MM.1S (cell line): ENCODE data around the gene ODF2.
"Not testable (repeated sequence)": the region's sequence is repeated elsewhere in the genome, so short reads cannot be mapped to it uniquely, and the experiment has no call there.

Source experiments
- DNase-seq: peaks from one replicate; pipeline ENCODE4 v3.0.0-alpha.2; 2015
- H2AFZ ChIP-seq: fragments of 300-600 bp; sonication (generic); 2 replicates; pipeline ENCODE4 v1.6.0; 2016; ENCODE audit warnings: antibody characterized with exemption, low read length
- H3F3A ChIP-seq: fragments of 300-600 bp; sonication (generic); 2 replicates; pipeline ENCODE4 v1.6.1; 2016; ENCODE audit warnings: mild to moderate bottlenecking, antibody characterized with exemption, low read length, moderate library complexity, mixed read lengths; ENCODE audit not compliant: insufficient read depth
- H3K27ac ChIP-seq: fragments of 300-600 bp; sonication (generic); 2 replicates; pipeline ENCODE4 v1.5.1; 2016; ENCODE audit warnings: mild to moderate bottlenecking, low read length
- H3K27me3 ChIP-seq: fragments of 300-600 bp; sonication (generic); replicated peaks from 2 replicates; pipeline ENCODE4 v1.6.0; 2016; ENCODE audit warnings: low read length; ENCODE audit not compliant: insufficient read depth
- H3K36me3 ChIP-seq: fragments of 300-600 bp; sonication (generic); replicated peaks from 2 replicates; pipeline ENCODE4 v1.6.1; 2016; ENCODE audit warnings: mild to moderate bottlenecking, low read length, mixed read lengths; ENCODE audit not compliant: insufficient read depth
- H3K4me1 ChIP-seq: fragments of 300-600 bp; sonication (generic); 2 replicates; pipeline ENCODE4 v1.6.1; 2016; ENCODE audit warnings: low read length, mixed read lengths
- H3K4me2 ChIP-seq: fragments of 300-600 bp; sonication (generic); 2 replicates; pipeline ENCODE4 v1.6.0; 2016; ENCODE audit warnings: low read depth, low read length
- H3K4me3 ChIP-seq: fragments of 300-600 bp; sonication (generic); 2 replicates; pipeline ENCODE4 v1.5.1; 2016; ENCODE audit warnings: low read length, mixed read lengths
- H3K79me2 ChIP-seq: fragments of 300-600 bp; sonication (generic); 2 replicates; pipeline ENCODE4 v1.6.1; 2016; ENCODE audit warnings: mixed run types, low read length, mixed read lengths
- H3K9ac ChIP-seq: fragments of 300-600 bp; sonication (generic); 2 replicates; pipeline ENCODE4 v1.6.1; 2016; ENCODE audit warnings: low read length, mixed read lengths
- H3K9me2 ChIP-seq: fragments of 300-600 bp; sonication (generic); replicated peaks from 2 replicates; pipeline ENCODE4 v1.6.1; 2016; ENCODE audit warnings: mild to moderate bottlenecking, low read length, mixed read lengths; ENCODE audit not compliant: insufficient read depth
- H3K9me3 ChIP-seq: fragments of 300-600 bp; sonication (generic); replicated peaks from 2 replicates; pipeline ENCODE4 v1.6.1; 2016; ENCODE audit warnings: mild to moderate bottlenecking, low read length, mixed read lengths; ENCODE audit not compliant: insufficient read depth
- H4K20me1 ChIP-seq: fragments of 300-600 bp; sonication (generic); 2 replicates; pipeline ENCODE4 v1.6.1; 2016; ENCODE audit warnings: mild to moderate bottlenecking, low read length, moderate library complexity, mixed read lengths; ENCODE audit not compliant: insufficient read depth
- EZH2 ChIP-seq: fragments of 300-600 bp; sonication (generic); optimal IDR thresholded peaks from 2 replicates; pipeline ENCODE3; 2017; ENCODE audit warnings: low read depth, mild to moderate bottlenecking, antibody characterized with exemption, low read length, mixed read lengths
- EZH2phosphoT487 ChIP-seq: fragments of 300-600 bp; sonication (generic); IDR thresholded peaks from 2 replicates; pipeline ENCODE4 v1.6.1; 2018; ENCODE audit warnings: antibody characterized with exemption, low read length
- TF ChIP-seq, protein P1 (sequence below): fragments of 300-600 bp; sonication (generic); IDR thresholded peaks from 2 replicates; pipeline ENCODE4 v1.5.1; 2016; ENCODE audit warnings: antibody characterized with exemption, low read length, mixed read lengths

ODF2 gene

DNA sequence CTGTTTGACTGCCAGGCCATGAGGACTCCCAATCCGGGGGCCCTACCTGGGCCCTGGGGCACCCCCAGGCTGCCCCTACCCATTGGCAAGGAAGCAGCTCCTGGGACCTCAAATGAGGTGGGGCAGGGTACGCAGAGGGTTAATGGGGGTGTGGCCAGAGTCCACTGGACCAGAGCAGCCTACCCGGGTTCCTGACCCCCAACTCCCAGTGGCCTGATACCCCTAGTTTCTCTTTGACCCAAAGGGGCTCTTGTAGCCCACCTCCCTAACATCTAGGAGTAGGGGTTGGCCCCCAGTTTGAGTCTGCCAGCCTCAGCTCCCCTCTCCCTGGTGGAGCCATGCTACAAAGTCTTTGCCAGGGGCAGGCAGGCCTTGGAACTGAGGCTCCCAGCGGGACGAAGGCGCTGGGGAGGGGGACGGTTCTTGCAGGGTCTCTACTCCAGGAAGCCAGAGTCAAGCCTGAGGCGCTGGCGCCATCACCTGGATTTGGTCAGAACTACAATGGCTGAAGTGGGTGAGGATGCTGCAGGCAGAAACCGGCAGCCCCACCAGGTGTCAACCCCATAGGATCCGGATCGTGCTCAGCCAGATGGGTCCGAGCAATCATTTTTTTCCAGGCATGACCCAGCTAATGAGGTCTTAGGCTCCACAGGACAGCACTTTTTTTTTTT is 43.6 kb upstream of the ODF2 start:
- no peak overlapping the region for H3K4me2 ChIP-seq
- TF ChIP-seq, protein P1, sequence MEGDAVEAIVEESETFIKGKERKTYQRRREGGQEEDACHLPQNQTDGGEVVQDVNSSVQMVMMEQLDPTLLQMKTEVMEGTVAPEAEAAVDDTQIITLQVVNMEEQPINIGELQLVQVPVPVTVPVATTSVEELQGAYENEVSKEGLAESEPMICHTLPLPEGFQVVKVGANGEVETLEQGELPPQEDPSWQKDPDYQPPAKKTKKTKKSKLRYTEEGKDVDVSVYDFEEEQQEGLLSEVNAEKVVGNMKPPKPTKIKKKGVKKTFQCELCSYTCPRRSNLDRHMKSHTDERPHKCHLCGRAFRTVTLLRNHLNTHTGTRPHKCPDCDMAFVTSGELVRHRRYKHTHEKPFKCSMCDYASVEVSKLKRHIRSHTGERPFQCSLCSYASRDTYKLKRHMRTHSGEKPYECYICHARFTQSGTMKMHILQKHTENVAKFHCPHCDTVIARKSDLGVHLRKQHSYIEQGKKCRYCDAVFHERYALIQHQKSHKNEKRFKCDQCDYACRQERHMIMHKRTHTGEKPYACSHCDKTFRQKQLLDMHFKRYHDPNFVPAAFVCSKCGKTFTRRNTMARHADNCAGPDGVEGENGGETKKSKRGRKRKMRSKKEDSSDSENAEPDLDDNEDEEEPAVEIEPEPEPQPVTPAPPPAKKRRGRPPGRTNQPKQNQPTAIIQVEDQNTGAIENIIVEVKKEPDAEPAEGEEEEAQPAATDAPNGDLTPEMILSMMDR, result peak; percentile 41
- no peak for TF ChIP-seq EZH2
- H3K9me2 ChIP-seq, result no peaks in the 10 kb centered on the region
- no peak for DNase-seq
- peaks cover 10% of the 10 kb centered on the region; the same call in 1 of the 2 replicates for H3K27me3 ChIP-seq
- no peak overlapping the region for H3K27ac ChIP-seq
- no peak overlapping the region for H3K9ac ChIP-seq
- H3K36me3 ChIP-seq, result no peaks in the 10 kb centered on the region
- H3K4me3 ChIP-seq, result no peak overlapping the region
- no peak overlapping the region for H2AFZ ChIP-seq
- no peaks in the 10 kb centered on the region for H3K9me3 ChIP-seq
- no peaks in the 10 kb centered on the region for H3F3A ChIP-seq
- H3K79me2 ChIP-seq, result no peaks in the 10 kb centered on the region
- H4K20me1 ChIP-seq, result no peaks in the 10 kb centered on the region
- no peaks in the 10 kb centered on the region; the same call in 1 of the 2 replicates for H3K4me1 ChIP-seq

DNA sequence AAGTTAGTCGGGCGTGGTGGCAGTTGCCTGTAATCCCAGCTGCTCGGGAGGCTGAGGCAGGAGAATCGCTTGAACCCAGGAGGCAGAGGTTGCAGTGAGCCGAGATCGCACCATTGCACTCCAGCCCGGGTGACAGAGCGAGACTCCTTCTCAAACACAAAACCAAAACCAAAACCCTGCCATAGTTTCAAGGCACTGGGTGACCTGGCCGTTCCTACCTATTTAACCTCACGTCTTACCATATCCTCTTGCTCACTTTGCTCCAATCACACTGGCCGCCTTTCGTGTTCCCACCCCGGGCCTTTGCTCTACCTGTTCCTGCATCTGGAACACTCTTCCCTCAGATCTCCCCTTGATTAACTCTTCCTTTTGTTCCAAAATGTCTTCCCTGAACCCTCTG is 42.1 kb upstream of the ODF2 start:
- Histone ChIP-seq H3K4me3 (peak overlapping the region; percentile 55), H3K9ac (peak overlapping the region; percentile 44; the same call in 1 of the 2 replicates), H2AFZ (peak overlapping the region; percentile 97), H3K27ac (peak overlapping the region; percentile 32; the same call in 1 of the 2 replicates), H3K4me2 (peak overlapping the region; percentile 92)
- not testable (repeated sequence) for H3F3A ChIP-seq, H3K27me3 ChIP-seq, H4K20me1 ChIP-seq, H3K36me3 ChIP-seq, H3K9me3 ChIP-seq, H3K9me2 ChIP-seq, H3K4me1 ChIP-seq, H3K79me2 ChIP-seq
- peak; percentile 69 for DNase-seq

DNA sequence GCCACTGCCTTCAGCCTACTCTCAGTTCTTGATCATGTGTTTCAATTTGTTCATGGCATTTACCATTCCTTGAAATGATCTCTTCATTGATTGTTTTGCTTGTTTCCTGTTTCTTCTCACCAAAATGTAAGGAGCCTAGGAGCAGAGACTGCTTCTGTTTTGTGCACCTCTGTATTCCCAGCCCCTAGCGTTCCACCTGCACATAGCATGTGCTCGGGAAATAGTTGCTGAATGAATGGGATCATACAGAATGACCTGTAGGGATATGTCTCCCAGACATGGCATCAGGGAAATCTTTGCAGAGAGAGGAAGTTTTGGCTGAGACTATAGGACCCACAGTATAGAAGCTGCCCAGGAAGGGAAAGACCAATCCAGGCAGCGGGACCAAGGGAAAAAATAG is 41.3 kb upstream of the ODF2 start:
- peak overlapping the region; percentile 97 for H2AFZ ChIP-seq
- H3K79me2 ChIP-seq, result no peaks in the 10 kb centered on the region
- TF ChIP-seq EZH2phosphoT487 (no peak), EZH2 (no peak)
- TF ChIP-seq, protein P1, result no peak
- H3K36me3 ChIP-seq, result no peaks in the 10 kb centered on the region
- H3K4me3 ChIP-seq, result no peak overlapping the region
- H3K27me3 ChIP-seq, result peaks cover 8% of the 10 kb centered on the region; the same call in 1 of the 2 replicates
- no peak overlapping the region for H3K9ac ChIP-seq
- no peaks in the 10 kb centered on the region for H3K9me3 ChIP-seq
- no peaks in the 10 kb centered on the region for H3K9me2 ChIP-seq
- H3K4me2 ChIP-seq, result no peak overlapping the region
- H4K20me1 ChIP-seq, result no peaks in the 10 kb centered on the region
- H3F3A ChIP-seq, result no peaks in the 10 kb centered on the region
- H3K4me1 ChIP-seq, result no peaks in the 10 kb centered on the region; the same call in 1 of the 2 replicates
- no peak for DNase-seq
- H3K27ac ChIP-seq, result no peak overlapping the region

DNA sequence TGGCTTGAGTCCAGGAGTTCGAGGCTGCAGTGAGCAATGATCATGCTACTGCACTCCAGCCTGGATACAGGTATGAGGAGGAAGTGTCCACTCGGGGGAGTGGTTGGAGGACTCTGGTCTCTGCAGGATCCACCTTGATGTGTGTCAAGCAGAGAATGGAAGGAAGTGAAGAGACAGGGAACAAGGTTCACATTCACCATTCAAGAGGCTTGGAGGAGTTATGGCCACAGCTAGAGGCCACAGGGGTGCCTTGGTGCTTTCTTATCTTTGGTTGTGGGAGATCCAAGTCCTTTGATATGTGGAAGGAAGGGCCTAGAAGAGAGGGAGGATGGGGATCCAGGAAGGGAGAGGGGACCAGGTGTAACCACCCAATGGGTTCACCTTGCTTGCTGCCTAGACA is 40.5 kb upstream of the ODF2 start:
- no peak for TF ChIP-seq EZH2phosphoT487
- TF ChIP-seq, protein P1, result no peak
- no peak for TF ChIP-seq EZH2
- H3K27ac ChIP-seq, result no peak overlapping the region

More for the DNA sequence above, 40.5 kb upstream of the ODF2 start:
- Histone ChIP-seq H3K9me3 (no peaks in the 10 kb centered on the region), H4K20me1 (no peaks in the 10 kb centered on the region), H3F3A (no peaks in the 10 kb centered on the region), H3K4me1 (no peaks in the 10 kb centered on the region; the same call in 1 of the 2 replicates), H3K9me2 (no peaks in the 10 kb centered on the region), H3K36me3 (no peaks in the 10 kb centered on the region), H3K9ac (no peak overlapping the region), H2AFZ (no peak overlapping the region), H3K27me3 (peaks cover 10% of the 10 kb centered on the region; the same call in 1 of the 2 replicates), H3K4me3 (no peak overlapping the region), H3K79me2 (no peaks in the 10 kb centered on the region), H3K4me2 (no peak overlapping the region)
- DNase-seq, result no peak
